SK-N-SH (cell line): ENCODE results near the gene FRMD5.

Experiments used
- EP300 ChIP-seq, 2 experiments: IDR thresholded peaks; 2 replicates each; pipeline versions ENCODE4 v1.4.0 to v1.6.1; 2012; ENCODE audit warnings: borderline replicate concordance in 1 of 2, low read depth in 1 of 2, low read length in 1 of 2
- EZH2phosphoT487 ChIP-seq: fragments of 200-600 bp; sonication (generic); IDR thresholded peaks from 2 replicates; pipeline ENCODE4 v1.6.1; 2017; ENCODE audit warnings: low read depth, mixed run types, mild to moderate bottlenecking, antibody characterized with exemption, moderate library complexity, borderline replicate concordance
- MAX ChIP-seq: IDR thresholded peaks from 2 replicates; pipeline ENCODE4 v1.4.0; 2012; ENCODE audit warnings: low read depth
- NFIC ChIP-seq: IDR thresholded peaks from 2 replicates; pipeline ENCODE4 v1.4.0; 2012; ENCODE audit warnings: borderline replicate concordance
- RAD21 ChIP-seq: IDR thresholded peaks from 2 replicates; pipeline ENCODE4 v1.6.1; 2012; ENCODE audit warnings: mild to moderate bottlenecking, low read length
- RFX5 ChIP-seq: IDR thresholded peaks from 2 replicates; pipeline ENCODE4 v1.6.1; 2012; ENCODE audit warnings: mild to moderate bottlenecking, improper control_type of control experiment, low read length
- TAF1 ChIP-seq: IDR thresholded peaks from 2 replicates; pipeline ENCODE4 v1.6.1; 2012; ENCODE audit warnings: low read depth, mild to moderate bottlenecking, low read length, moderate library complexity, borderline replicate concordance
- TF ChIP-seq, protein P1 (sequence below): fragments of 200-600 bp; sonication (generic); IDR thresholded peaks from 2 replicates; pipeline ENCODE4 v1.6.1; 2017; ENCODE audit warnings: antibody characterized with exemption, mild to moderate bottlenecking, moderate library complexity

DNA sequence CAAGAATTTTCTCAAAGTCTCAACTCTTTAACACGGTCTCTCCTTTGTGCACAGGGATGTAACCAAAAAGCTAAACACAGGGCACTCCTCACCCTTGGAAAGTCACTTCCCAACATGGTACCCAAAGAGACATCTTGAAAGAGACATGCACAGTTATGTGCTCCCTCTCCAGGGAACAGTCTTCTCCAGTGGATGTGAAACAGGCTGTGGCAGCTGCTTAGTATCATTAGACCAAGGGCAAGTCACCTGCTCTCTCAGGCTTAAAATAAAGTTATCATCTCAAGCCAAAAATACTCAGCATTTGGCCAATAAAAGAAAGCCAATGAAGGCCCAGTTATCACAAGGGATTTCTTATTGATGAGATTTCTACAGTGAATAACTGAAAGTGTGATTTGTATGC, 239.9 kb downstream of the FRMD5 start:
- TF ChIP-seq, protein P1, sequence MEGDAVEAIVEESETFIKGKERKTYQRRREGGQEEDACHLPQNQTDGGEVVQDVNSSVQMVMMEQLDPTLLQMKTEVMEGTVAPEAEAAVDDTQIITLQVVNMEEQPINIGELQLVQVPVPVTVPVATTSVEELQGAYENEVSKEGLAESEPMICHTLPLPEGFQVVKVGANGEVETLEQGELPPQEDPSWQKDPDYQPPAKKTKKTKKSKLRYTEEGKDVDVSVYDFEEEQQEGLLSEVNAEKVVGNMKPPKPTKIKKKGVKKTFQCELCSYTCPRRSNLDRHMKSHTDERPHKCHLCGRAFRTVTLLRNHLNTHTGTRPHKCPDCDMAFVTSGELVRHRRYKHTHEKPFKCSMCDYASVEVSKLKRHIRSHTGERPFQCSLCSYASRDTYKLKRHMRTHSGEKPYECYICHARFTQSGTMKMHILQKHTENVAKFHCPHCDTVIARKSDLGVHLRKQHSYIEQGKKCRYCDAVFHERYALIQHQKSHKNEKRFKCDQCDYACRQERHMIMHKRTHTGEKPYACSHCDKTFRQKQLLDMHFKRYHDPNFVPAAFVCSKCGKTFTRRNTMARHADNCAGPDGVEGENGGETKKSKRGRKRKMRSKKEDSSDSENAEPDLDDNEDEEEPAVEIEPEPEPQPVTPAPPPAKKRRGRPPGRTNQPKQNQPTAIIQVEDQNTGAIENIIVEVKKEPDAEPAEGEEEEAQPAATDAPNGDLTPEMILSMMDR = no peak
- TF ChIP-seq MAX = no peak
- TF ChIP-seq EP300 (IDR thresholded peaks at IDR 0.05; ENCODE audit: borderline replicate concordance in 1 of 2, low read depth in 1 of 2, low read length in 1 of 2) = no peak
- no peak for TF ChIP-seq EZH2phosphoT487
- TF ChIP-seq TAF1 = no peak
- TF ChIP-seq RFX5 = no peak
- no peak for TF ChIP-seq RAD21
- TF ChIP-seq NFIC = no peak
